H9 (cell line): Measurements from ENCODE around the gene PRDM11. TPM values are rescaled to one million over a fixed set of nuclear protein-coding genes. Genes with fewer than 3 reads are reported as not detected.

Experiments used
- DNase-seq: peaks from one replicate; pipeline ENCODE4 v3.0.0-alpha.2; 2017
- H2AFZ ChIP-seq: one replicate; pipeline ENCODE4 v1.6.1; 2013; ENCODE audit warnings: mild to moderate bottlenecking, low read length, control low read depth, moderate library complexity
- H2AK5ac ChIP-seq: 2 replicates; pipeline ENCODE4 v1.6.1; 2013; ENCODE audit warnings: low read length, control low read depth, mixed read lengths; ENCODE audit not compliant: insufficient read length
- H2BK120ac ChIP-seq: one replicate; pipeline ENCODE4 v1.6.1; 2013; ENCODE audit warnings: low read depth, mild to moderate bottlenecking, low read length, control low read depth, inconsistent platforms; ENCODE audit not compliant: poor library complexity, severe bottlenecking
- H2BK12ac ChIP-seq: 2 replicates; pipeline ENCODE4 v1.6.1; 2013; ENCODE audit warnings: low read length, control low read depth, mixed read lengths, low read depth; ENCODE audit not compliant: insufficient read length
- H2BK15ac ChIP-seq: 2 replicates; pipeline ENCODE4 v1.6.1; 2013; ENCODE audit warnings: low read depth, low read length, control low read depth
- H2BK20ac ChIP-seq: one replicate; pipeline ENCODE4 v1.6.1; 2013; ENCODE audit warnings: low read depth, mild to moderate bottlenecking, low read length, control low read depth, inconsistent platforms; ENCODE audit not compliant: poor library complexity, severe bottlenecking
- H2BK5ac ChIP-seq: 2 replicates; pipeline ENCODE4 v1.6.1; 2013; ENCODE audit warnings: low read length, control low read depth, mixed read lengths; ENCODE audit not compliant: insufficient read length
- H3K14ac ChIP-seq: 2 replicates; pipeline ENCODE4 v1.6.1; 2013; ENCODE audit warnings: low read length, control low read depth; ENCODE audit not compliant: insufficient read depth
- H3K18ac ChIP-seq: 2 replicates; pipeline ENCODE4 v1.6.1; 2013; ENCODE audit warnings: low read depth, mild to moderate bottlenecking, mixed read lengths, low read length, control low read depth; ENCODE audit not compliant: insufficient read length
- H3K23ac ChIP-seq: 2 replicates; pipeline ENCODE4 v1.6.1; 2013; ENCODE audit warnings: low read length, control low read depth, mixed read lengths, low read depth; ENCODE audit not compliant: insufficient read length
- H3K23me2 ChIP-seq: 2 replicates; pipeline ENCODE4 v1.6.1; 2013; ENCODE audit warnings: low read depth, mild to moderate bottlenecking, mixed read lengths, low read length, control low read depth; ENCODE audit not compliant: insufficient read length, poor library complexity, severe bottlenecking
- H3K27ac ChIP-seq: 2 replicates; pipeline ENCODE4 v1.5.1; 2013; ENCODE audit warnings: low read length, control low read depth, mixed read lengths, low read depth; ENCODE audit not compliant: insufficient read length
- H3K27me3 ChIP-seq: 2 replicates; pipeline ENCODE4 v1.6.1; 2013; ENCODE audit warnings: low read length, control low read depth, inconsistent platforms; ENCODE audit not compliant: insufficient read depth
- H3K4ac ChIP-seq: 2 replicates; pipeline ENCODE4 v1.6.1; 2013; ENCODE audit warnings: low read depth, mild to moderate bottlenecking, control low read depth, inconsistent platforms, low read length, moderate library complexity
- H3K4me1 ChIP-seq: 2 replicates; pipeline ENCODE4 v1.6.1; 2013; ENCODE audit warnings: low read length, control low read depth, inconsistent platforms; ENCODE audit not compliant: insufficient read depth
- H3K4me2 ChIP-seq: 2 replicates; pipeline ENCODE4 v1.6.1; 2013; ENCODE audit warnings: low read length, control low read depth, mixed read lengths; ENCODE audit not compliant: insufficient read length, insufficient read depth
- H3K56ac ChIP-seq: 2 replicates; pipeline ENCODE4 v1.6.1; 2013; ENCODE audit warnings: low read depth, mild to moderate bottlenecking, mixed read lengths, low read length, control low read depth; ENCODE audit not compliant: insufficient read length
- H3K79me1 ChIP-seq: 2 replicates; pipeline ENCODE4 v1.6.1; 2013; ENCODE audit warnings: low read depth, mild to moderate bottlenecking, moderate library complexity, low read length, control low read depth, inconsistent platforms; ENCODE audit not compliant: insufficient read depth, poor library complexity, severe bottlenecking
- H3K79me2 ChIP-seq: 2 replicates; pipeline ENCODE4 v1.6.1; 2013; ENCODE audit warnings: low read length, control low read depth, inconsistent platforms; ENCODE audit not compliant: insufficient read depth
- H3K9ac ChIP-seq: 2 replicates; pipeline ENCODE4 v1.6.1; 2013; ENCODE audit warnings: low read length, control low read depth, mixed read lengths; ENCODE audit not compliant: insufficient read length; ENCODE audit errors: extremely low read depth
- H3K9me3 ChIP-seq: one replicate; pipeline ENCODE4 v1.6.1; 2013; ENCODE audit warnings: low read depth, low read length, inconsistent platforms; ENCODE audit not compliant: control insufficient read depth
- H3T11ph ChIP-seq: one replicate; pipeline ENCODE4 v1.6.1; 2013; ENCODE audit warnings: mild to moderate bottlenecking, low read length, control low read depth, inconsistent platforms
- H4K20me1 ChIP-seq: one replicate; pipeline ENCODE4 v1.6.1; 2013; ENCODE audit not compliant: control insufficient read depth, insufficient read length, insufficient read depth
- H4K5ac ChIP-seq: 2 replicates; pipeline ENCODE4 v1.6.1; 2013; ENCODE audit warnings: low read depth, mild to moderate bottlenecking, mixed read lengths, low read length, control low read depth; ENCODE audit not compliant: insufficient read length
- H4K8ac ChIP-seq: replicated peaks from 2 replicates; pipeline ENCODE4 v1.6.1; 2013; ENCODE audit warnings: low read length, control low read depth, mixed read lengths, low read depth; ENCODE audit not compliant: insufficient read length
- H4K91ac ChIP-seq: 2 replicates; pipeline ENCODE4 v1.6.1; 2013; ENCODE audit warnings: low read depth, mild to moderate bottlenecking, moderate library complexity, mixed read lengths, low read length, control low read depth; ENCODE audit not compliant: insufficient read length
- H3K27ac Mint-ChIP-seq, 3 experiments: 2 replicates in 2 of 3; 3 replicates in 1 of 3; pipeline ENCODE4 v1.8.0; 2020 to 2021; ENCODE audit warnings: mixed read lengths in 3 of 3, mild to moderate bottlenecking in 1 of 3, moderate library complexity in 1 of 3
- H3K27me3 Mint-ChIP-seq: 2 replicates; pipeline ENCODE4 v1.8.0; 2021; ENCODE audit warnings: low read depth, mild to moderate bottlenecking, moderate library complexity, mixed read lengths
- H3K36me3 Mint-ChIP-seq, 3 experiments: 2 replicates in 2 of 3; 3 replicates in 1 of 3; pipeline ENCODE4 v1.8.0; 2020 to 2021; ENCODE audit warnings: low read depth in 3 of 3, mixed read lengths in 3 of 3; ENCODE audit not compliant: insufficient read depth in 1 of 3
- H3K4me1 Mint-ChIP-seq, 2 experiments: 2 replicates each; pipeline ENCODE4 v1.8.0; 2020; ENCODE audit warnings: mixed read lengths in 2 of 2
- H3K4me3 Mint-ChIP-seq, 2 experiments: 2 replicates in 1 of 2; 3 replicates in 1 of 2; pipeline ENCODE4 v1.8.0; 2020 to 2021; ENCODE audit warnings: mild to moderate bottlenecking in 2 of 2, mixed read lengths in 2 of 2, moderate library complexity in 1 of 2
- H3K9me3 Mint-ChIP-seq, 2 experiments: 2 replicates in 1 of 2; 3 replicates in 1 of 2; pipeline ENCODE4 v1.8.0; 2020; ENCODE audit warnings: mild to moderate bottlenecking in 2 of 2, mixed read lengths in 2 of 2, moderate library complexity in 1 of 2
- CTCF ChIP-seq: fragments of 200-600 bp; sonication (generic); conservative IDR thresholded peaks from 3 replicates; pipeline ENCODE4 v1.8.0; 2021; ENCODE audit warnings: antibody characterized with exemption, mild to moderate bottlenecking
- WGBS: extraction: QIAGEN DNeasy Blood & Tissue Kit; methylation state at CpG from one replicate; pipeline ENCODE4 v1.1.7; 2013; ENCODE audit warnings: missing lambda C conversion rate, low lambda C conversion rate, mixed read lengths; ENCODE audit not compliant: insufficient read length; ENCODE audit errors: extremely low coverage; 5-methylcytosine and 5-hydroxymethylcytosine counted together
- total RNA-seq: library from RNA; stranded (reverse); gene quantifications from 2 replicates; pipeline ENCODE4 v1.2.1, GENCODE V29; 2021

Gene PRDM11
- total RNA-seq, 1 experiment from 2014 or later, result 11.5 TPM

GRCh38 chr11:45151362-45151982, 5.0 kb downstream of the PRDM11 start:
- Histone ChIP-seq H3K79me1 (peaks cover 7% of the 10 kb centered on the region), H3K23me2 (peaks cover 6% of the 10 kb centered on the region), H3T11ph (no peak overlapping the region), H3K56ac (no peak overlapping the region), H2BK20ac (no peak overlapping the region), H3K79me2 (no peaks in the 10 kb centered on the region; the same call in 1 of the 2 replicates), H3K4me1 (peaks cover 6% of the 10 kb centered on the region; the same call in 1 of the 2 replicates), H2BK15ac (no peak overlapping the region), H3K9me3 (no peaks in the 10 kb centered on the region), H3K27ac (no peak overlapping the region), H3K14ac (no peak overlapping the region), H3K18ac (no peak overlapping the region), H2AFZ (no peak overlapping the region), H4K8ac (no peak overlapping the region), H3K23ac (no peak overlapping the region), H2AK5ac (no peak overlapping the region), H3K4me2 (no peak overlapping the region), H3K9ac (no peak overlapping the region), H4K5ac (no peak overlapping the region), H2BK5ac (no peak overlapping the region), H3K4ac (no peak overlapping the region), H4K91ac (no peak overlapping the region), H3K27me3 (no peaks in the 10 kb centered on the region), H2BK12ac (no peak overlapping the region), H4K20me1 (no peaks in the 10 kb centered on the region), H2BK120ac (no peak overlapping the region)
- Mint-ChIP-seq H3K9me3 (peaks cover 3 to 7% of the 10 kb centered on the region in 2 experiments; a peak in 3 of 5 replicates), H3K4me1 (peaks cover 11 to 14% of the 10 kb centered on the region in 2 experiments), H3K27ac (no peak overlapping the region; a peak in 2 of 7 replicates), H3K4me3 (no peak overlapping the region), H3K36me3 (peaks cover 7 to 14% (median 11%) of the 10 kb centered on the region in 3 experiments; a peak in 6 of 7 replicates), H3K27me3 (peaks cover 8% of the 10 kb centered on the region)
- TF ChIP-seq CTCF, result no peak
- WGBS, result no CpG with 5 or more reads among the region's 6 CpGs
- DNase-seq, result no peak
